GM12891 (cell line): ENCODE results near the gene COASY.

Experiments used
- POLR2A ChIP-seq: IDR thresholded peaks from 2 replicates; pipeline ENCODE4 v1.6.1; 2011; ENCODE audit warnings: low read depth, low read length, control low read depth
- POLR2AphosphoS5 ChIP-seq: IDR thresholded peaks from 2 replicates; pipeline ENCODE4 v1.6.1; 2011; ENCODE audit warnings: low read depth, low read length, control low read depth
- SPI1 ChIP-seq: IDR thresholded peaks from 2 replicates; pipeline ENCODE4 v1.6.1; 2011; ENCODE audit warnings: low read depth, low read length, control low read depth
- TAF1 ChIP-seq: IDR thresholded peaks from 2 replicates; pipeline ENCODE4 v1.6.1; 2011; ENCODE audit warnings: low read depth, low read length, control low read depth

- TF ChIP-seq POLR2A (no peak), TAF1 (no peak), SPI1 (no peak), POLR2AphosphoS5 (no peak)
These were observed 17.1 kb upstream of the COASY start for GRCh38 chr17:42544874-42545283.
